Measurements from ENCODE around the gene LMTK2. TPM values are rescaled to one million over a fixed set of nuclear protein-coding genes. Genes with fewer than 3 reads are reported as not detected.

Gene LMTK2
- total RNA-seq, 1 experiment from 2014 or later: 26.8 TPM

Other genes with a start within 250 kb of the LMTK2 start
- gene ASNS, start 234.5 kb upstream of the LMTK2 start, total RNA-seq (2014; rRNA removed; shearing (Covaris generic)): 22.2 and 31.7 TPM in 2 replicates
- gene OCM2, start 116.7 kb upstream of the LMTK2 start, total RNA-seq (2014; rRNA removed; shearing (Covaris generic)): not detected in 2 replicates
- 16.2 and 21.8 TPM in 2 replicates for gene BHLHA15, start 104.6 kb downstream of the LMTK2 start, total RNA-seq (2014; rRNA removed; shearing (Covaris generic))
- 36.2 and 47.6 TPM in 2 replicates for gene TECPR1, start 145.4 kb downstream of the LMTK2 start, total RNA-seq (2014; rRNA removed; shearing (Covaris generic))
- 206 and 239 TPM in 2 replicates for gene BRI3, start 174.8 kb downstream of the LMTK2 start, total RNA-seq (2014; rRNA removed; shearing (Covaris generic))

Measured in HT-29 (cell line).